Measurements from ENCODE around the gene RALGAPB.

RALGAPB gene

GRCh38 chr20:38617830-38618196 is 145.2 kb downstream of the RALGAPB start:
- no peak for TF ChIP-seq CTCF (conservative IDR thresholded peaks at IDR 0.05; ENCODE audit: low read depth, low read length)
- no peak for DNase-seq (ENCODE audit: low read depth)
- H3K4me3 ChIP-seq (ENCODE audit: low read depth, low read length), result no peak overlapping the region

- DNase-seq (ENCODE audit: low read depth), result no peak
- TF ChIP-seq CTCF (conservative IDR thresholded peaks at IDR 0.05; ENCODE audit: low read depth, low read length), result no peak
- H3K4me3 ChIP-seq (ENCODE audit: low read depth, low read length), result no peak overlapping the region
These were observed 147.8 kb downstream of the RALGAPB start for GRCh38 chr20:38620441-38620840.

- TF ChIP-seq CTCF (conservative IDR thresholded peaks at IDR 0.05; ENCODE audit: low read depth, low read length), result no peak
- no peak overlapping the region for H3K4me3 ChIP-seq (ENCODE audit: low read depth, low read length)
- peak; percentile 60 for DNase-seq (ENCODE audit: low read depth)
These were observed 150.4 kb downstream of the RALGAPB start for GRCh38 chr20:38623061-38623460.

- DNase-seq (ENCODE audit: low read depth), result no peak
- no peak overlapping the region for H3K4me3 ChIP-seq (ENCODE audit: low read depth, low read length)
- TF ChIP-seq CTCF (conservative IDR thresholded peaks at IDR 0.05; ENCODE audit: low read depth, low read length), result no peak
These were observed 151.4 kb downstream of the RALGAPB start for GRCh38 chr20:38624084-38624483.

DNA sequence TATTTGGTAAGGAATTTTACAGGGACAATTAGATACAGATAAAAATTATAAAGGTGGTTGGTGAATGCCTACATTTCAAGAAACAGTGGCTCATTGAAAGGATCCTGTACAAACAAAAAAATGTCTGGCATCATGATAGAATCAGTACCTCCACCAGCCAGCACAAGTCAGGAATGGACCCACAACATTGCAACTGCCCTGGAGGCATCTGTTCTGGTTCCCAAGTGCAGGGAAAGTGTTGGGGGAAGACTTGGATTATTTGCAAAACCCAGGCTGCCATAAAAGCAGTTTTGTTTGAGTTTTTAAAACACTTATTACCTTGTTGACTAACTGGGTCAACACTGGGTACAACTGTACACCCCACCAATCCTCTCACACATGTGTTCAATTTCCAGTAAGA is 153.3 kb downstream of the RALGAPB start:
- TF ChIP-seq CTCF (conservative IDR thresholded peaks at IDR 0.05; ENCODE audit: low read depth, low read length), result no peak
- no peak overlapping the region for H3K4me3 ChIP-seq (ENCODE audit: low read depth, low read length)
- no peak for DNase-seq (ENCODE audit: low read depth)

- no peak for TF ChIP-seq CTCF (conservative IDR thresholded peaks at IDR 0.05; ENCODE audit: low read depth, low read length)
These were observed 154.4 kb downstream of the RALGAPB start for GRCh38 chr20:38626921-38627659.

More at GRCh38 chr20:38626921-38627659, 154.4 kb downstream of the RALGAPB start:
- H3K4me3 ChIP-seq (ENCODE audit: low read depth, low read length), result no peak overlapping the region
- no peak for DNase-seq (ENCODE audit: low read depth)
